Forelimb muscle (tissue), 1 donor: Measurements from ENCODE around the gene COTL1. TPM values are rescaled to one million over a fixed set of nuclear protein-coding genes. Genes with fewer than 3 reads are reported as not detected.

Source experiments
- DNase-seq: peaks from one replicate; pipeline ENCODE4 v3.0.0-alpha.2; 2013; ENCODE audit warnings: low read depth
- polyA plus RNA-seq: library from polyadenylated mRNA; unstranded; fragments of 120-200 nt; gene quantifications from one replicate; pipeline ENCODE4 v1.2.1, GENCODE V29; 2013; ENCODE audit not compliant: insufficient read length

The COTL1 gene
- polyA plus RNA-seq = 21.5 TPM

- peak; percentile 87 for DNase-seq
Measured at GRCh38 chr16:84617791-84618580, at the start of gene COTL1. COTL1 (minus strand) TSS chr16:84618078; CDS start chr16:84617914, 164 bp downstream.

GRCh38 chr16:84665843-84666242 is 48.0 kb upstream of the COTL1 start:
- no peak for DNase-seq

- no peak for DNase-seq
Measured at GRCh38 chr16:84665359-84665758, 47.5 kb upstream of the COTL1 start.

- DNase-seq = no peak
Measured at GRCh38 chr16:84663433-84664101, 45.7 kb upstream of the COTL1 start.

GRCh38 chr16:84662471-84662870 is 44.6 kb upstream of the COTL1 start:
- DNase-seq = no peak

- DNase-seq = no peak
Measured at GRCh38 chr16:84661418-84662060, 43.7 kb upstream of the COTL1 start.

GRCh38 chr16:84660973-84661372 is 43.1 kb upstream of the COTL1 start:
- DNase-seq = no peak

- no peak for DNase-seq
Measured at GRCh38 chr16:84659656-84660300, 41.9 kb upstream of the COTL1 start.

- DNase-seq = no peak
Measured at GRCh38 chr16:84658690-84659089, 40.8 kb upstream of the COTL1 start.

- DNase-seq = no peak
Measured at GRCh38 chr16:84657229-84657837, 39.5 kb upstream of the COTL1 start.

- DNase-seq = no peak
Measured at GRCh38 chr16:84656649-84657048, 38.8 kb upstream of the COTL1 start.

GRCh38 chr16:84654998-84655397 is 37.1 kb upstream of the COTL1 start:
- no peak for DNase-seq

GRCh38 chr16:84654238-84654637 is 36.4 kb upstream of the COTL1 start:
- no peak for DNase-seq

- DNase-seq = no peak
Measured at GRCh38 chr16:84652566-84652965, 34.7 kb upstream of the COTL1 start.

- DNase-seq = no peak
Measured at GRCh38 chr16:84650062-84650991, 32.4 kb upstream of the COTL1 start.

GRCh38 chr16:84649511-84649861 is 31.6 kb upstream of the COTL1 start:
- DNase-seq = no peak

- DNase-seq = no peak
Measured at GRCh38 chr16:84648595-84649510, 31.0 kb upstream of the COTL1 start.

GRCh38 chr16:84647828-84648594 is 30.1 kb upstream of the COTL1 start, which contains the start of gene KLHL36:
KLHL36 (plus strand) TSS chr16:84648511; CDS start chr16:84650868, 2,357 bp downstream.
- DNase-seq = no peak

- DNase-seq = no peak
Measured at GRCh38 chr16:84643674-84644073, 25.8 kb upstream of the COTL1 start.
